HG03159 (cell line): ENCODE measurements around the gene SLC35E2B.
A peak's percentile ranks its signal among the peaks of the same experiment; 100 is the strongest.
"Not testable (repeated sequence)": the region's sequence is repeated elsewhere in the genome, so short reads cannot be mapped to it uniquely, and the experiment has no call there.

Source experiments
- ATAC-seq: cut with Tn5 transposase; IDR thresholded peaks from one replicate; pipeline ENCODE4 v1.9.1; 2021; ENCODE audit warnings: mild to moderate bottlenecking, moderate library complexity; ENCODE audit not compliant: unreplicated experiment

The SLC35E2B gene

DNA sequence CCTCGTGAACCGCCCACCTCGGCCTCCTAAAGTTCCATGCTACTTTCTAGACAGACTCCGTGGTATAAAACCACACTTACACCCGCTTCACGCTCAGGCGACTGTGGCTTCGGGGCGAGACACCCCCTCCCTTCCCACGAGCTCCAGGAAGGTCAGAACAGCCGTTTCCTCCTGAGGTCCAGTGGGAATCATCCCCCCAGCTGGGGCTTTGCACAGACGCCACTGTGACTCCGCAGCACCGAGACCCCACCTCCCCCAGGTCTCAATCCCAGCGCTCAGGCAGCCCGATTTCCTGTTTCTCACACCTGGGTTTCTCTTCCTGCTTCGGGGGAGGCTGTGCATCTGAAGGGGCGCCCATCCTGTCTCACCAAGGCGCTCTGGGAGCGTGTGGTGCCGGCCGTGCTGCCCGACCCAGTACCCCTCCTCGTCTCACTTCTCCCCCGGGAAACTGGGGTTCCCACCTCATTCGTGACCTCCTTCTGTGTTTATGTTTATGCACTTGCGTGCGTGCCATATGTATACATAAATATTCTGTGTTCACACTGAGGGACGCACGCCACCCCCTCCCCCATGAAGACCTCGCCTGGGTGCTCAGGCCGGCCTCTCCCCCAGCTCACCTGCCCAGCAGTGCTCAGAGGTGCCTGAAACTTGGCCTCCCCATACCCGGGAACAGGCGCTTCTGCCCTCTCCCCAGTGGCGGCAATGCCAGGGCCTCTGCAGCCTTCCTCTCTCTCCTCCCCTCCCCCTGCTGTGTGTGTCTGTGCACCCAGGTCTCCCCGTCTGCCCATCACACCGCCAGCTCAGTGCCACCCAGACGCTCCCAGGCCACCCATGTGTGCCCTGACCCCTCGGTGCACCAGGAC is 14.6 kb downstream of the SLC35E2B start:
- ATAC-seq: peak; percentile 73

- ATAC-seq: not testable (repeated sequence)
Measured at GRCh38 chr1:1676087-1676486, 16.5 kb downstream of the SLC35E2B start.

DNA sequence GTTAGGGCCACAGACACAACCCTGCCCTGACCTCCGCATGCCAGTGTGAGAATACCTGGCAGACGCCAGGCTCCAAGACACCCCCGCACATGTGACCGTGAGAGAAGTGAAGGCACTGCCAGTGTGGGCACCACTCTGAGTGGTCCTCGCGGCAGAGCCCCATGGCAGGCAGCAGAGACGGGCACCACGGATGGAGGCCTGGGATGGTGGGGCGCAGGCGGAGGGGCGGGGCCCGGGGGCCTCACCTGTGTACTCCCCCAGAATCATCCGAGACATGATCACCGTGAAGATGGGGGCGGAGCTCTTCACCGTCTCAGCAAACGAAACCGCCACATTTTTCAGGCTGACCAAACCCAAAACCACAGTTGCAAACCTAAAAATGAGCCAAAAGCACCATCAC is 17.4 kb downstream of the SLC35E2B start:
- ATAC-seq: not testable (repeated sequence)

DNA sequence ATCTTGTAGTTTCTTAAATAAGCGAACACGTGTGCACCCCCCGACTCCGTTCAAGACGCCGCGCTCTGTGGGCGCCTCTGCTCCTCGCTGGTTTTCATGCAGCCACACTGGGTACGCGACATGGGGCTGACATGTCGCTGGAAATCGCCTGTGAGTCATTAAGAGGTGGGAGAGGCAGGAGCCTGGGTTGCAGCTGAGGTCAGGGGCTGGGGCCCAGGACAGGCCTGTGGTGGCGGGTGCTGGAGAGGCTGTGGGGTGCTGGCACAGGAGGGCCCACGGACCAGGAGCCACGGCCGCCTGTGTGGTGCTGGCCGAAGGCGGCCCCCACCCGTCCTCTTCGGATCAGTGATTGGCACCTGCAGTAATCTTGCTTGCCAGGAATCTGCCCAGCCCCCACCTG is 17.8 kb downstream of the SLC35E2B start:
- ATAC-seq: not testable (repeated sequence)

GRCh38 chr1:1672181-1672965 is 20.2 kb downstream of the SLC35E2B start:
- no peak for ATAC-seq

DNA sequence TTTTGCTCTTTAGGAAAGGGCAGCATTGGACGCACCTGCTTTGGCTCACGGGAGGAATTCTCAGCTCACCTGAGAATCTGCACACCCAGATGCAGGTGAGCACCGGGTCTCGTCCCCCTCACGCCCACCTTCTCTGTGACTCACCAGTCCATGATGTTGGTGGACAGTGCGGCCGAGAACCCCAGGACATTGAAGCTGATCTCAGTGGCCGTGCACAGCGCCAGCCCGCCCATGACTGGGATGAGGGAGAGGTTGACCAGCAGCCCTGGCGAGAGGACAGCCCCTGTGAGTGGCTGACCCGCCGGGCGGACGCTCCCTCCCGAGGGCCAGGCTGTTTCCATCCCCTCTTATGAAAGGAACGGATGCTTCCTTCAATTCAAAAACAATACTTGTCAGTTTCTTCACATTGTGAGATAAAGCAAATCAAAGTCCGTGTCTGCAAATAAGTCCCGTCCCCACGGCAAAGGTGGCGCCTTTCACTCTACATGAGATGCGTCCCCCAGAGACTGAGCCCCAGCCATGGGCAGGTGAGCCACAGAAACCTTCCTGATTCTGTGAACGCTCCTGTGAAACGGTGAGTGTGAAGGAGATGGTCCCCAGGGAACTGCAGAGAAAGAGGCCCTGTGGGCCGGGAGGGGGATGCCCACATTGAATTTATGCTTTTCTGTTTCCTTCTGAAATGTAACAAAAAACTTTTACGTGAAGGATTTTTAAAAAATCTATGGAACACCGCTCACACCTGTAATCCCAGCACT is 21.1 kb downstream of the SLC35E2B start:
- ATAC-seq: no peak

DNA sequence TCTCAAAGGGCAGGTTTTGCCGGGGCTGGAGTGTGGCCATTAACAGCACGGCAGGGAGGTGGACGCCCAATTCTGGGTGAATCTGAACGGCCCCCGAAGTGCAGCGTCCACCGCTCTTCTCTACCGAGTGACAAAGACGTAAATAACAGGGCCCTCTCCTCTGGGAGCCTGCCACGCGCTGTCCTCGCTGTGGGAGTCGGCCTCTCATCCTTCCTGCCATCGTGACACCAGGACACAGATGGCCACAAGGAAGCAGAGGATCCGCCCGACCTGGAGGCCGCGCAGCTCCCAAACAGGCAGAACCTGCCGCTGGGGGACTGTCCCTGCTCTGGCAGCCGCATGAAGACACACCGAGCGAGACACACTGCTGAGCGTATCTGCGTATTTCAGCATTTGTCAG is 21.7 kb downstream of the SLC35E2B start:
- no peak for ATAC-seq

DNA sequence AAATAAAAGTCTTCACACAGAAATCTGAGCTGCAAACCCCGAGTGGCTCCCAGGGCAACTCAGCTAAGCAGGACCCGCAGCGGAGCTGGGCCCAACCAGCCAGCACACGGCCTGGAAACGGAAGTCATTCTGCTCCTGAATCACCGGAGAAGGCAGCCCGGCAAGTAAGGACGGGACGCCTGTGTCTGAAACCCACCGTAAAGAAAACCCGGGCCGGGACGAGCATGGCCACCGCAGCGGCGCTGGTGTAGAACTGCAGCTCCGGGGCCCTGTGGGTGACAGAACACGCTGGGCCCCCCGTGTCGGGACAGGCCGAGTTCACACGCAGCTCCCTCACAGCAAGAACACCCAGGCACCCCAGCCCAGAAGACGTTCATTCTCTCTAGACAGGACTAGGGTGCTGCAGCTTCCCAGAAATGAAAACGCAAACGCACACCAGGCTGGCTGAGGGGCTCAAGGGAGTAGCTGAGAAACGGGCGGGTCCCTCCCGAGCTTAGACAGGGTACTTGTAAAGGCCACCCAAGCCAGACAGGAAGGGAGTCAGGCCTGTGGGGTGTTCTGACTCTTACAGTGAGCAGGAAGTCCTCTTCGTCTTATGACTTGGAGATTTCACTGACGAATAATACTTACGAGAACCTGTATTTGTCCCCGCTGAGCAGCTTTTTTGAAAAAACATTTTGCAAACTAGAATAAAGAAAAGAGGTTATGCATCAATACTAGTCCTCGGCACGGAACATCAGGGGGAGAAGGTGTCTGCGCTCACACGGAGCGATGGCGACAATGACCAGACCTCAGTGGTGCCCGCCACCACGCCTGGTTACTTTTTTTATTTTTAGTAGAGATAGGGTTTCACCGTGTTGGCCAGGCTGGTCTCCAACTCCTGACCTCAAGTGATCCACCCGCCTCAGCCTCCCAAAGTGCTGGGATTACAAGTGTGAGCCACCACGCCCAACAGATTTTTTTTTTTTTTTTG is 22.8 kb downstream of the SLC35E2B start:
- ATAC-seq: no peak

GRCh38 chr1:1666526-1666925 is 26.1 kb downstream of the SLC35E2B start:
- no peak for ATAC-seq

- ATAC-seq: no peak
Measured at GRCh38 chr1:1665815-1666251, 26.8 kb downstream of the SLC35E2B start.

DNA sequence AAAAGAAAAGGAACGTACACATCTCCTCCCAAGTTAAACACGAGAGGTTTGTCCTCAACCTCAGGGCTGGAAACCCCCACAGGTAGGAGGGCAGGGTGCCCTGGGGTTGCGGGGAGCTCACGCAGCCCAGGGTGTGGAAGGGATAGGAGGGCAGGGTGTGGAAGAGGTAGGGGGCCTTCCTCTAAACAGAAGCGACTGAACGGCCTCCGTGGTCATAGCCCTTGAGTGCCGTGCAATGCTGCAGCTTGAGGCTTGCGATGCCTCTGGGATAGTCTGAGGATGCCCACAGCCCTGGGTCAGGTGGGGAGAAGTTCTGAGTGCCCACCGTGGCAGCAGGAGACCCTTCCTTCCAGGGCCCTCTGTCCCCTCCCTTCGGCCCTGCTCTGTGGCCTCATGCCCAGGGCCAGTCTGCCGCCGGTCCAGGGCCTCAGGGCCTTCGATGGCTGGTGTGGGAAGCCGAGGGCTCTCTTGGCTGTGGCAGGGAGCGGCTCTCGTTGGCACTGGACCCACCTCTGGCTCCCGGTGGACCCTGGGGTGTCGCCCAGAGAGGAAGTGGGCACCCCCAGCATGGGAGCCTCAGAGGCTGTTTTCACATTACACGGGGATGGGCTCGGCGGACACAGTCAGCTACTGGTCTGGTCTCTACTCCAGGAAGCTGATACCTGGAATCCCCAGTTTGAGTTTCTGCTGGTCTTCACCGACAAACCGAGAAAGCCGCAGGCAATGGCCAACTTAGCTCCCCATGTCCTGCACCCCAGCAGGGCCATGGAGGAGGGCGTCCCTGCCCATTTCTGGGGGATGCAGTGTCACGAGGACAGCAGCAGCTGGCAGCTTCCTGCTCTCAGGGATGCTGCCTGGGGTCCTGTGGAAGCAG is 27.4 kb downstream of the SLC35E2B start:
- no peak for ATAC-seq

DNA sequence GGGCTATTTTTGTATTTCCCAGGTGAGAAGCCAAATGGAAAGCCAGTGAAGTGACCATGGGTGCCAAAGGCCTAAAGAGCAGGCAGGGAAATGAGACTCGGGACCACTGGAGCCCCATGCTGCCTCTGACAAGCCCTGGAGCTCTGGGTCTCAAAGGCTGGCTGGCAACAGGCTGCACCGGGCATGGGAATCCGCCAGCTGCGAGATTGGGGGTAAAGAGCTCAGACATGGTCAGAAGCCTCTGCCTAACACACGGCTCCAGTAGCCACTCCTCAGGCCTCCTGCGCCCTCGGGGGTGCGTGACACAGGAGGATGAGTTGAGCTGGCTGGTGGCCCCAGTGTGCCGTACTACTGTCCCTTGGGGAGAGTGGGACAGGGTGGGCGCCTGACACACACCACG is 28.3 kb downstream of the SLC35E2B start:
- ATAC-seq: not testable (repeated sequence)

DNA sequence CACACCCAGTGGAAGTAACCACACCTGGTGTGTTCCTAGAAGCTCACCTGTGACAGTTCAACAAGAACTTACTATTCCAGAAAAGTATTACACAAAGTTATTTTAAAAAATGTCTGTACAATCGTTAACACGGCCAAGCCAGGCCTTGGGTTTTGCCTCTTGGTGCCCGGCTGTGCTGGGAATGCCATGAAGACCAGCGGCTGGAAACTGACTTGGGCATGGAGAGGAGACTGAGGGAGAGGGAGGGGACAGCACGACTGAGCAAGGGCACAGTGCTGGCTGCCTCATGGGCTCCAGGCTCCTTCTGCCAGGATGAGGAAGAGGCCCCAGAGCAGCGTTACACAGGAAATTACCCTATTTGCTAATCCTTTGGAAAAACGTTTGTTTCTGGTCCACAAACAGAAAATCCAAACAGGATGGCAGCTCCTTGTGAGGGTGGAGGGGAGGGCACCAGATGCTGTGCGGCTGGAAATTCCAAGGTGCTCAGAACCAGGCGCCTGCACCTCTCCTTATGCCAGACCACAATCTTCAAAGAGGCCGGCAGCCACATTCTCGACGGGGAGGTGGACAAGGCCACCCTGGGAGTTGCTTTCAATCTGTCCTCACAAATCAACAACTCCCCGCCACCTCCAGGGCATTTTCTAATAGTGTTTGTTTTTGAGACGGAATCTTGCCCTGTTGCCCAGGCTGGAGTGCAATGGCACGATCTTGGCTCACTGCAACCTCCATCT is 29.6 kb downstream of the SLC35E2B start:
- not testable (repeated sequence) for ATAC-seq

DNA sequence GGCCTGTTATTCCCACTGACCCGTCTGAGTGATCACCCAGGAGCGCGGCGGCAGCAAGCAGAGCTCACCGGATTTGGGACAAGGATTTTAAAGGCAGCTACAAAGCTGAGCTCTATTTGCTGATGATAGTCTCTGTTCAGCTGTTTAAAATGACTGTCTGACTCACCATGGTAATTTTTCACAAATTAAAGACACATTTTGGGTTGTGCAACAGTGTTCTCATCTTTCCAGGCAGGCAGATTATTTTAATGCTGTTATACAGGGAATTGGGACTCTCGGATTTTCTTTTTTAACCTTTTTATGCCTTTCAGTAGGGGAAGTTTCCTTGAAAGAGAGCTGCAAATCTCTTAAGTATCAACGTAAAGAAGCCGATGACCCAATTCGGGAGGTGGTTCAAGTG is 30.2 kb downstream of the SLC35E2B start:
- not testable (repeated sequence) for ATAC-seq

DNA sequence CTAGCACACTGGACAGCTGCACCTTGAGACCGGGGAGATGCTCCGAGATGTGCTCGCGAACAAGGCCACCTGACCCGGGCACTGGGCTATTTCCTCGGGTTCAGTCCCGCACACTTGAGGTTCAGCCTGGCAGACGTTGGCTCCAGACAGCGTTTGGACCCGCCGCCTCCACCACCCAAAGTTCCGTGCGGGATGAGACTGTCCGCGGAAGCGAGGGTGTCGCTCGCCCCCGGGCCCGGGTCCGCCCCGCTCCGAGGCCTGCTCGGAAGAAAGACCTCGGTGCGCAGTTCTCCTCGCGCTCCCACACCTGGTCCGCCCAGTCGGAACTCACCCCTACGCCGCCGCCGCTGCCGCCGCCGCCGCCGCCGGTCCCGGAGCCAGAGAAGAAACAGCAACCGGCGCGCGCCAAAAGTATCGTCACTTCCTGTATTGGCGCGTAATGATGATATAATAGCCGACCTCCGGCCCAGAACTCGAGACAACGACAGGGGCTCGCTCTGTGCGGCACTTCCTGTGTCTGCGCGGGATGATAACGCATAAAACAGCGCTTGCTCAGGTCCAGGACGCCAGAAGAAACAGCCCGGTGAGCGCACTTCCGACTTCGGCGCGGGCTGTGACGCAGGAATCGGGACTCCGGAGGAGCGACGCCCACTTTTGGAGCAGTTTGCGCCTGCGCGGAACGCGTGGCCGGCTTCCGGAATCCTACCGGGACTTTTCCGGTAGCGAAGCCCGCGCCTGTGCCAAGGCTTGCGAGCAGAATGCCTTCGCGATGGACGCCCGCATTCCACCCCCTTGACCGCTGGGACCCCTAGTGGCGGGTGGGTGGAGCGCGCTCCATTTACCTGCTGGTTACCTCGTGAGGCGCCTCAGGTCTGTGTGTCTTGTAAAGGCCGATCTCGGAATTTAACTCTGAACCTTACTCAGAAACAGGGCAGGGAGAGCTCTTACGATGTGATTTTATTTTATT is 33.7 kb downstream of the SLC35E2B start, which contains the start of gene CDK11B:
Gene CDK11B, minus strand, starts transcription at position 422 of the 967 bp plus-strand sequence. CDS start 1,519 bp downstream, outside the sequence.
- peak; percentile 73 for ATAC-seq

GRCh38 chr1:1648265-1648664 is 44.3 kb downstream of the SLC35E2B start:
- ATAC-seq: not testable (repeated sequence)
